Motor neuron (in vitro differentiated cells): Measurements from ENCODE around the gene CLIC3. TPM values are rescaled to one million over a fixed set of nuclear protein-coding genes. Genes with fewer than 3 reads are reported as not detected.
A peak's percentile ranks its signal among the peaks of the same experiment; 100 is the strongest.

ENCODE experiments used
- ATAC-seq, 8 experiments: fragments of 200-7000 bp; cut with Tn5 transposase; replicated peaks in 6 of 8; 2 replicates each; pipeline ENCODE4 v1.8.0; 2021; ENCODE audit warnings: mild to moderate bottlenecking in 8 of 8, moderate library complexity in 8 of 8
- H3K27ac ChIP-seq, 2 donors: fragments of 250-450 bp; sonication (Bioruptor Pico); 2 replicates each; pipeline ENCODE4 v1.9.0; 2021; ENCODE audit warnings: antibody characterized with exemption in 2 of 2, mild to moderate bottlenecking in 2 of 2, moderate library complexity in 1 of 2
- H3K4me1 ChIP-seq, 2 donors: fragments of 250-450 bp; sonication (Bioruptor Pico); replicated peaks in 1 of 2; 2 replicates each; pipeline ENCODE4 v1.6.1; 2021; ENCODE audit warnings: antibody characterized with exemption in 2 of 2, mild to moderate bottlenecking in 2 of 2, moderate library complexity in 1 of 2
- H3K4me3 ChIP-seq, 5 donors: fragments of 250-450 bp; sonication (Bioruptor Pico); 2 replicates each; pipeline ENCODE4 v1.9.0; 2021; ENCODE audit warnings: antibody characterized with exemption in 5 of 5, mild to moderate bottlenecking in 5 of 5, moderate library complexity in 4 of 5
- WGBS, 10 experiments: fragments of 450-650 bp; shearing (Covaris generic); methylation state at CpG; one replicate each; pipeline ENCODE4 v1.0.0; 2022; 5-methylcytosine and 5-hydroxymethylcytosine counted together
- in situ Hi-C, 9 experiments: fragments of 400-800 bp; cut with MboI; loops; one replicate each; pipeline ENCODE4 v1.15.0; 2021; ENCODE audit warnings: low sequenced_read_pairs in 9 of 9, low pct_unique_long_range_greater_than_20kb in 2 of 9; ENCODE audit not compliant: unreplicated experiment in 9 of 9
- total RNA-seq, 8 experiments: library from RNA; unstranded; fragments of 300-600 nt; gene quantifications; 2 replicates each; pipeline versions ENCODE4 v1.2.3 to v1.2.4, GENCODE V29; 2022

The CLIC3 gene
- total RNA-seq, 8 experiments from 2014 or later, result 0.29 to 8.3 (median 0.47) TPM; not detected in 4

GRCh38 chr9:136958898-136959850 is 37.2 kb downstream of the CLIC3 start:
- in situ Hi-C loops, result no loop called here
- Histone ChIP-seq H3K4me1 (peaks cover 0 to 8% of the 10 kb centered on the region in 2 donors), H3K4me3 (no peak overlapping the region), H3K27ac (no peak overlapping the region)
- ATAC-seq, result no peak
- WGBS, 10 experiments, result 20 to 81% methylated on average over 1 to 6 of the region's 28 CpGs; no CpG with 5 or more reads in 8 of the 10 experiments

GRCh38 chr9:136958473-136958872 is 37.9 kb downstream of the CLIC3 start:
- Histone ChIP-seq H3K4me3 (no peak overlapping the region), H3K27ac (no peak overlapping the region), H3K4me1 (peaks cover 0 to 8% of the 10 kb centered on the region in 2 donors)
- WGBS, 10 experiments, result 37 to 100% (median 86%) methylated on average over 1 to 4 of the region's 7 CpGs; no CpG with 5 or more reads in 4 of the 10 experiments
- no peak for ATAC-seq
- in situ Hi-C loops, result no loop called here

GRCh38 chr9:136957901-136958300 is 38.5 kb downstream of the CLIC3 start:
- in situ Hi-C loops, result no loop called here
- peaks cover 0 to 8% of the 10 kb centered on the region in 2 donors for H3K4me1 ChIP-seq
- 70 to 100% (median 90%) methylated on average over 1 to 4 of the region's 6 CpGs; no CpG with 5 or more reads in 4 of the 10 experiments for WGBS, 10 experiments

GRCh38 chr9:136957461-136957860 is 38.9 kb downstream of the CLIC3 start:
- no CpG with 5 or more reads among the region's 1 CpG for WGBS, 10 experiments
- H3K4me3 ChIP-seq, result no peak overlapping the region
- ATAC-seq, result no peak
- in situ Hi-C loops, result no loop called here
- no peak overlapping the region for H3K27ac ChIP-seq
- H3K4me1 ChIP-seq, result peaks cover 3 to 11% of the 10 kb centered on the region in 2 donors

More at GRCh38 chr9:136957901-136958300, 38.5 kb downstream of the CLIC3 start:
- no peak for ATAC-seq
- H3K4me3 ChIP-seq, result no peak overlapping the region
- H3K27ac ChIP-seq, result no peak overlapping the region

GRCh38 chr9:136956604-136957003 is 39.8 kb downstream of the CLIC3 start:
- in situ Hi-C loops, result no loop called here
- Histone ChIP-seq H3K4me1 (peaks cover 12 to 19% of the 10 kb centered on the region in 2 donors), H3K27ac (no peak overlapping the region), H3K4me3 (no peak overlapping the region)
- ATAC-seq, result no peak
- WGBS, 10 experiments, result 47 to 94% (median 86%) methylated on average over 1 to 4 of the region's 4 CpGs; no CpG with 5 or more reads in 3 of the 10 experiments

- ATAC-seq, result no peak
- in situ Hi-C loops, result no loop called here
- WGBS, 10 experiments, result 65 to 100% (median 80%) methylated on average over 1 to 5 of the region's 9 CpGs; no CpG with 5 or more reads in 7 of the 10 experiments
Observed at GRCh38 chr9:136955943-136956335, 40.4 kb downstream of the CLIC3 start.

GRCh38 chr9:136955202-136955942 is 41.0 kb downstream of the CLIC3 start:
- no peak overlapping the region for H3K27ac ChIP-seq
- H3K4me3 ChIP-seq, result no peak overlapping the region
- 0 to 44% (median 0%) methylated on average over 1 to 3 of the region's 14 CpGs; no CpG with 5 or more reads in 7 of the 10 experiments for WGBS, 10 experiments
- in situ Hi-C loops, result no loop called here
- no peak for ATAC-seq
- H3K4me1 ChIP-seq, result peaks cover 17% of the 10 kb centered on the region in 2 donors

More at GRCh38 chr9:136955943-136956335, 40.4 kb downstream of the CLIC3 start:
- Histone ChIP-seq H3K27ac (no peak overlapping the region), H3K4me1 (peaks cover 13% of the 10 kb centered on the region in 2 donors), H3K4me3 (no peak overlapping the region)

- no peak overlapping the region for H3K27ac ChIP-seq
- 47 to 94% (median 60%) methylated on average over 1 to 8 of the region's 25 CpGs; no CpG with 5 or more reads in 5 of the 10 experiments for WGBS, 10 experiments
- in situ Hi-C loops, result no loop called here
- peaks cover 18 to 20% of the 10 kb centered on the region in 2 donors for H3K4me1 ChIP-seq
- ATAC-seq, result no peak
- no peak overlapping the region for H3K4me3 ChIP-seq
Observed at GRCh38 chr9:136954270-136955083, 41.9 kb downstream of the CLIC3 start.

- Histone ChIP-seq H3K4me3 (no peak overlapping the region), H3K4me1 (peaks cover 23 to 25% of the 10 kb centered on the region in 2 donors), H3K27ac (no peak overlapping the region)
- 100% methylated on average over 1 of the region's 19 CpGs; no CpG with 5 or more reads in 9 of the 10 experiments for WGBS, 10 experiments
- ATAC-seq, result no peak
- in situ Hi-C loops, result no loop called here
Observed at GRCh38 chr9:136953771-136954269, 42.5 kb downstream of the CLIC3 start.

- Histone ChIP-seq H3K4me1 (peaks cover 23 to 28% of the 10 kb centered on the region in 2 donors), H3K4me3 (no peak overlapping the region), H3K27ac (no peak overlapping the region)
- in situ Hi-C loops, result no loop called here
- 38 to 97% (median 94%) methylated on average over 2 to 12 of the region's 44 CpGs; no CpG with 5 or more reads in 4 of the 10 experiments for WGBS, 10 experiments
- ATAC-seq, result no peak
Observed at GRCh38 chr9:136952876-136953770, 43.2 kb downstream of the CLIC3 start.

GRCh38 chr9:136952321-136952850 is 44.0 kb downstream of the CLIC3 start:
- Histone ChIP-seq H3K27ac (no peak overlapping the region), H3K4me1 (peaks cover 23 to 32% of the 10 kb centered on the region in 2 donors), H3K4me3 (no peak overlapping the region)
- in situ Hi-C loops, result no loop called here
- peak in 4 of 8 experiments; percentile 13 to 30 (median 20) for ATAC-seq
- WGBS, 10 experiments, result 48 to 62% methylated on average over 3 to 5 of the region's 15 CpGs; no CpG with 5 or more reads in 8 of the 10 experiments
